Measurements from ENCODE around the gene TECPR1. TPM values are rescaled to one million over a fixed set of nuclear protein-coding genes. Genes with fewer than 3 reads are reported as not detected.
A peak's percentile ranks its signal among the peaks of the same experiment; 100 is the strongest.

Gene TECPR1
- polyA plus RNA-seq, 2 of the 4 experiments (the other 2 are of a cell fraction): 2.5 to 11.1 TPM

- TF ChIP-seq BCL3 (IDR thresholded peaks at IDR 0.05) (no peak), SREBF2 (IDR thresholded peaks at IDR 0.05) (no peak)
Measured at GRCh38 chr7:98280296-98280695, 28.3 kb upstream of the TECPR1 start (continued).

GRCh38 chr7:98278936-98279335 is 26.9 kb upstream of the TECPR1 start:
- ATAC-seq (no peak), DNase-seq (ENCODE audit: low read depth in 1 of 2, low spot score in 1 of 2) (no peak), FAIRE-seq (no peak)
- WGBS (ENCODE audit: missing lambda C conversion rate): 90% methylated on average over 4 of the region's 4 CpGs
- no peaks in the 10 kb centered on the region for H3K9me3 ChIP-seq
- ChIA-PET POLR2A (no interaction called here), CTCF (interaction anchor here (0.8 to 1.4 kb wide), 2 partner anchors 11 to 122 kb away, joined by 3 to 4 read pairs; partner anchors contain the start of gene BAIAP2L1)
- peak overlapping the region; percentile 9 to 33; a peak in 3 of 6 replicates for H3K27ac ChIP-seq
- TF ChIP-seq USF2 (IDR thresholded peaks at IDR 0.05): no peak
- TF ChIP-seq POLR2AphosphoS2 (conservative IDR thresholded peaks at IDR 0.05; ENCODE audit: low read length): no peak
- TF ChIP-seq FOSB (CRISPR knock-in tag; IDR thresholded peaks at IDR 0.05): no peak
- no peak for TF ChIP-seq CBX2 (IDR thresholded peaks at IDR 0.05; ENCODE audit: borderline replicate concordance, low read depth)
- no peak for TF ChIP-seq EHF (CRISPR knock-in tag; IDR thresholded peaks at IDR 0.05)
- no peak for TF ChIP-seq MAX (IDR thresholded peaks at IDR 0.05)
- TF ChIP-seq ZNF302 (CRISPR knock-in tag; IDR thresholded peaks at IDR 0.05): no peak
- TF ChIP-seq RFX5 (IDR thresholded peaks at IDR 0.05): no peak
- no peak for TF ChIP-seq MAFK (IDR thresholded peaks at IDR 0.05; ENCODE audit: partially characterized antibody)
- no peak for TF ChIP-seq MAZ (IDR thresholded peaks at IDR 0.05; ENCODE audit: borderline replicate concordance, low read depth, low read length)
- TF ChIP-seq FOSL2 (IDR thresholded peaks at IDR 0.05): no peak
- no peak for TF ChIP-seq FOSL2 (CRISPR knock-in tag; IDR thresholded peaks at IDR 0.05)
- no peak for TF ChIP-seq BHLHE40 (IDR thresholded peaks at IDR 0.05; ENCODE audit: low read depth, low read length)
- H3K4me2 ChIP-seq: peak overlapping the region; percentile 7; the same call in 1 of the 3 replicates
- peaks cover 49% of the 10 kb centered on the region for H3K4me1 ChIP-seq
- H3K4me3 ChIP-seq: no peak overlapping the region

- no peak overlapping the region for H3K4me3 ChIP-seq
- ChIA-PET POLR2A (no interaction called here), CTCF (interaction anchor here (0.8 to 1.4 kb wide), 2 partner anchors 10 to 123 kb away, joined by 3 to 4 read pairs; partner anchors contain the start of gene BAIAP2L1)
- no peak for TF ChIP-seq POLR2AphosphoS2 (conservative IDR thresholded peaks at IDR 0.05; ENCODE audit: low read length)
- TF ChIP-seq JUNB (IDR thresholded peaks at IDR 0.05): no peak
- TF ChIP-seq MAX (IDR thresholded peaks at IDR 0.05): no peak
- no peak for TF ChIP-seq RCOR1 (IDR thresholded peaks at IDR 0.05; ENCODE audit: low read depth, low read length)
- no peak for TF ChIP-seq PHF8 (IDR thresholded peaks at IDR 0.05; ENCODE audit: borderline replicate concordance, low read depth)
- TF ChIP-seq NFE2L2 (conservative IDR thresholded peaks at IDR 0.05; ENCODE audit: low read length): no peak
- TF ChIP-seq HOXB5 (CRISPR knock-in tag; IDR thresholded peaks at IDR 0.05): no peak
- no peak for TF ChIP-seq EHMT2 (IDR thresholded peaks at IDR 0.05; ENCODE audit: low read depth)
- peak; percentile 3 to 10; a peak in 3 of 6 replicates for ATAC-seq
- WGBS (ENCODE audit: missing lambda C conversion rate): 80% methylated on average over 5 of the region's 5 CpGs
- FAIRE-seq: no peak
- peak overlapping the region; percentile 9 to 33; a peak in 3 of 6 replicates for H3K27ac ChIP-seq
- DNase-seq (ENCODE audit: low read depth in 1 of 2, low spot score in 1 of 2): no peak
- no peaks in the 10 kb centered on the region for H3K9me3 ChIP-seq
- H3K4me1 ChIP-seq: peaks cover 44% of the 10 kb centered on the region
- H3K4me2 ChIP-seq: peak overlapping the region; percentile 7; the same call in 1 of the 3 replicates
Measured at GRCh38 chr7:98278408-98278807, 26.4 kb upstream of the TECPR1 start.
